CD4-positive, alpha-beta T cell treated with Interleukin-17A for 4 hours (primary cell): Measurements from ENCODE around the gene CHPF2.

Experiments
- DNase-seq: peaks from one replicate; pipeline ENCODE4 v3.0.0-alpha.2; 2020; ENCODE audit warnings: mixed read lengths

CHPF2 gene

GRCh38 chr7:151235091-151235787 lies 3.0 kb downstream of the CHPF2 start:
- DNase-seq, result no peak

- DNase-seq, result no peak
These were observed 4.1 kb downstream of the CHPF2 start for GRCh38 chr7:151236406-151236805.

GRCh38 chr7:151237244-151238189 lies 5.2 kb downstream of the CHPF2 start:
- no peak for DNase-seq

GRCh38 chr7:151238190-151238810 lies 6.0 kb downstream of the CHPF2 start:
- DNase-seq, result no peak

- no peak for DNase-seq
These were observed 6.9 kb downstream of the CHPF2 start for GRCh38 chr7:151238924-151239836.

- DNase-seq, result no peak
These were observed 7.7 kb downstream of the CHPF2 start for GRCh38 chr7:151239837-151240459.

GRCh38 chr7:151240536-151240935 lies 8.3 kb downstream of the CHPF2 start:
- no peak for DNase-seq

GRCh38 chr7:151240942-151241754 lies 8.9 kb downstream of the CHPF2 start:
- DNase-seq, result no peak

- DNase-seq, result no peak
These were observed 9.4 kb downstream of the CHPF2 start for GRCh38 chr7:151241755-151242096.

- no peak for DNase-seq
These were observed 10.1 kb downstream of the CHPF2 start for GRCh38 chr7:151242159-151243044.

- DNase-seq, result no peak
These were observed 10.7 kb downstream of the CHPF2 start for GRCh38 chr7:151243045-151243349.

- DNase-seq, result peak; percentile 54
These were observed 11.3 kb downstream of the CHPF2 start for GRCh38 chr7:151243408-151244195.

GRCh38 chr7:151244196-151244840 lies 12.0 kb downstream of the CHPF2 start:
- DNase-seq, result peak; percentile 77

GRCh38 chr7:151244841-151245346 lies 12.6 kb downstream of the CHPF2 start:
- peak; percentile 26 for DNase-seq

- DNase-seq, result peak; percentile 79
These were observed 13.2 kb downstream of the CHPF2 start for GRCh38 chr7:151245360-151246101.

- DNase-seq, result no peak
These were observed 14.0 kb downstream of the CHPF2 start for GRCh38 chr7:151246102-151246850.
